ENCODE measurements around the gene IVD.
A peak's percentile ranks its signal among the peaks of the same experiment; 100 is the strongest.

IVD gene

GRCh38 chr15:40440743-40441564 lies 35.4 kb downstream of the IVD start, which contains the start of gene BAHD1:
BAHD1 (plus strand) TSS chr15:40440953; CDS start chr15:40458465, 17,512 bp downstream.
- TF ChIP-seq TCF4 (CRISPR knock-in tag; IDR thresholded peaks at IDR 0.05; ENCODE audit: borderline replicate concordance) (no peak), SNAI2 (CRISPR knock-in tag; IDR thresholded peaks at IDR 0.05) (no peak), CSDC2 (CRISPR knock-in tag; IDR thresholded peaks at IDR 0.05) (no peak)
- peak; percentile 89 for ATAC-seq

- TF ChIP-seq CREB5 (CRISPR knock-in tag; IDR thresholded peaks at IDR 0.05; ENCODE audit: low read depth): no peak
- TF ChIP-seq OSR1 (CRISPR knock-in tag; IDR thresholded peaks at IDR 0.05): no peak
- 0 out of 3 replicates have a peak, but pooled peaks have one; percentile 5 for ATAC-seq
Measured at GRCh38 chr15:40441565-40442531, 36.3 kb downstream of the IVD start.

GRCh38 chr15:40443255-40443654 lies 37.7 kb downstream of the IVD start:
- no peak for ATAC-seq

GRCh38 chr15:40443846-40444245 lies 38.3 kb downstream of the IVD start:
- ATAC-seq: no peak
- TF ChIP-seq SNAI2 (CRISPR knock-in tag; IDR thresholded peaks at IDR 0.05) (no peak), ZFP30 (CRISPR knock-in tag; IDR thresholded peaks at IDR 0.05) (no peak), POU6F1 (CRISPR knock-in tag; IDR thresholded peaks at IDR 0.05; ENCODE audit: borderline replicate concordance, low read depth) (no peak), PPARA (CRISPR knock-in tag; IDR thresholded peaks at IDR 0.05; ENCODE audit: borderline replicate concordance) (no peak), TSHZ2 (CRISPR knock-in tag; IDR thresholded peaks at IDR 0.05) (no peak), ZFP3 (CRISPR knock-in tag; IDR thresholded peaks at IDR 0.05) (no peak), ESRRG (CRISPR knock-in tag; IDR thresholded peaks at IDR 0.05) (no peak)

More at GRCh38 chr15:40443255-40443654, 37.7 kb downstream of the IVD start:
- TF ChIP-seq ARNTL (CRISPR knock-in tag; IDR thresholded peaks at IDR 0.05; ENCODE audit: borderline replicate concordance, low read depth): no peak
- TF ChIP-seq CREB5 (CRISPR knock-in tag; IDR thresholded peaks at IDR 0.05; ENCODE audit: low read depth): no peak
- TF ChIP-seq RARB (CRISPR knock-in tag; IDR thresholded peaks at IDR 0.05): no peak
- TF ChIP-seq POU6F1 (CRISPR knock-in tag; IDR thresholded peaks at IDR 0.05; ENCODE audit: borderline replicate concordance, low read depth): no peak
- TF ChIP-seq SNAI2 (CRISPR knock-in tag; IDR thresholded peaks at IDR 0.05): no peak
- no peak for TF ChIP-seq ZNF8 (CRISPR knock-in tag; IDR thresholded peaks at IDR 0.05)
- TF ChIP-seq ZNF565 (CRISPR knock-in tag; conservative IDR thresholded peaks at IDR 0.05; ENCODE audit: low read depth): no peak
- TF ChIP-seq ZNF70 (CRISPR knock-in tag; IDR thresholded peaks at IDR 0.05): no peak
- no peak for TF ChIP-seq BACH2 (CRISPR knock-in tag; IDR thresholded peaks at IDR 0.05; ENCODE audit: borderline replicate concordance)
- no peak for TF ChIP-seq ZFP3 (CRISPR knock-in tag; IDR thresholded peaks at IDR 0.05)
- no peak for TF ChIP-seq ZC3H10 (CRISPR knock-in tag; IDR thresholded peaks at IDR 0.05)
- no peak for TF ChIP-seq ZFP30 (CRISPR knock-in tag; IDR thresholded peaks at IDR 0.05)
- TF ChIP-seq GLIS3 (CRISPR knock-in tag; IDR thresholded peaks at IDR 0.05): no peak
- no peak for TF ChIP-seq CSRNP3 (CRISPR knock-in tag; IDR thresholded peaks at IDR 0.05)
